Mammary epithelial cell (primary cell): ENCODE data around the gene TPCN1.

Experiments used
- CTCF ChIP-seq, 2 donors: IDR thresholded peaks in 1 of 2; conservative IDR thresholded peaks in 1 of 2; 2 replicates each; pipeline ENCODE4 v1.5.1; 2011 to 2012; ENCODE audit warnings: inconsistent platforms in 2 of 2, low read length in 2 of 2, mild to moderate bottlenecking in 2 of 2, control low read depth in 1 of 2, low read depth in 1 of 2; ENCODE audit not compliant: insufficient read depth in 1 of 2; ENCODE audit errors: extremely low read depth in 1 of 2
- EZH2 ChIP-seq: IDR thresholded peaks from 2 replicates; pipeline ENCODE4 v1.6.1; 2012; ENCODE audit warnings: low read length, inconsistent platforms, borderline replicate concordance

GRCh38 chr12:113271853-113272561 is 50.7 kb downstream of the TPCN1 start:
- TF ChIP-seq CTCF (conservative IDR thresholded peaks at IDR 0.05 in 1 of 2, IDR thresholded peaks at IDR 0.05 in 1 of 2; ENCODE audit: extremely low read depth in 1 of 2, insufficient read depth in 1 of 2, low read depth in 1 of 2, low read length in 2 of 2) (no peak), EZH2 (no peak)
